K562 (cell line): ENCODE results near the gene RDM1. TPM values are rescaled to one million over a fixed set of nuclear protein-coding genes. Genes with fewer than 3 reads are reported as not detected.

Experiments used
- BCOR ChIP-seq: fragments of 450-650 bp; IDR thresholded peaks from 2 replicates; pipeline ENCODE4 v1.6.1; 2016
- CEBPZ ChIP-seq: fragments of 150-350 bp; IDR thresholded peaks from 2 replicates; pipeline ENCODE4 v1.6.1; 2014; ENCODE audit warnings: low read depth, mild to moderate bottlenecking, low read length, borderline replicate concordance
- DLX4 ChIP-seq: fragments of 250-450 bp; sonication (Bioruptor Pico); IDR thresholded peaks from 2 replicates; pipeline ENCODE4 v1.6.1; 2021; ENCODE audit warnings: mild to moderate bottlenecking
- DMBX1 ChIP-seq: fragments of 250-450 bp; sonication (Bioruptor Pico); IDR thresholded peaks from 2 replicates; pipeline ENCODE4 v1.8.0; 2022; ENCODE audit warnings: inconsistent platforms, mild to moderate bottlenecking, moderate library complexity, borderline replicate concordance
- FOXJ2 ChIP-seq: fragments of 200-800 bp; sonication (Bioruptor generic); IDR thresholded peaks from 2 replicates; pipeline ENCODE4 v1.6.1; 2016; ENCODE audit warnings: missing genetic modification characterization, missing compliant biosample characterization
- GATAD2A ChIP-seq: fragments of 450-650 bp; IDR thresholded peaks from 2 replicates; pipeline ENCODE4 v1.6.1; 2017
- HCFC1 ChIP-seq: IDR thresholded peaks from 2 replicates; pipeline ENCODE4 v1.6.1; 2012; ENCODE audit warnings: low read depth, low read length, improper control_type of control experiment
- ID3 ChIP-seq, 2 experiments: fragments of 250-450 bp in 1 of 2; fragments of 450-650 bp in 1 of 2; sonication (Bioruptor Pico) in 1 of 2; IDR thresholded peaks; 2 replicates each; pipeline versions ENCODE4 v1.6.1 to v1.8.0; 2016 to 2021; ENCODE audit warnings: mild to moderate bottlenecking in 2 of 2, moderate library complexity in 2 of 2, missing compliant biosample characterization in 1 of 2, missing genetic modification characterization in 1 of 2
- ILF3 ChIP-seq: fragments of 450-650 bp; IDR thresholded peaks from 2 replicates; pipeline ENCODE4 v1.6.1; 2018; ENCODE audit warnings: antibody characterized with exemption, mild to moderate bottlenecking, moderate library complexity, borderline replicate concordance
- MEIS2 ChIP-seq: fragments of 450-650 bp; IDR thresholded peaks from 2 replicates; pipeline ENCODE4 v1.6.1; 2014; ENCODE audit warnings: mild to moderate bottlenecking; ENCODE audit not compliant: partially characterized antibody
- PCBP2 ChIP-seq: fragments of 200-400 bp; formaldehyde crosslinking; IDR thresholded peaks from 2 replicates; pipeline ENCODE4 v1.6.1; 2018; ENCODE audit warnings: low read length, low read depth, mild to moderate bottlenecking, moderate library complexity; ENCODE audit not compliant: poor library complexity, severe bottlenecking
- PYGO2 ChIP-seq: fragments of 450-650 bp; IDR thresholded peaks from 2 replicates; pipeline ENCODE4 v1.6.1; 2016; ENCODE audit warnings: mild to moderate bottlenecking, missing genetic modification characterization, moderate library complexity, missing compliant biosample characterization
- RHOXF2B ChIP-seq: fragments of 250-450 bp; sonication (Bioruptor Pico); conservative IDR thresholded peaks from 2 replicates; pipeline ENCODE4 v1.5.1; 2021
- SRSF3 ChIP-seq: fragments of 200-400 bp; formaldehyde crosslinking; IDR thresholded peaks from 2 replicates; pipeline ENCODE4 v1.6.1; 2016; ENCODE audit warnings: mild to moderate bottlenecking, low read length, moderate library complexity; ENCODE audit not compliant: insufficient read depth
- YY1 ChIP-seq, 3 experiments: IDR thresholded peaks; 2 replicates each; pipeline ENCODE4 v1.6.1; 2011; ENCODE audit warnings: low read length in 2 of 3, mild to moderate bottlenecking in 2 of 3, moderate library complexity in 2 of 3, borderline replicate concordance in 1 of 3, control low read depth in 1 of 3, low read depth in 1 of 3; ENCODE audit not compliant: insufficient read depth in 3 of 3, insufficient replicate concordance in 2 of 3, control insufficient read depth in 1 of 3, insufficient read length in 1 of 3; ENCODE audit errors: extremely low read depth in 1 of 3
- ZKSCAN3 ChIP-seq: fragments of 250-450 bp; sonication (Bioruptor Pico); IDR thresholded peaks from 2 replicates; pipeline ENCODE4 v1.4.0; 2020
- ZNF41 ChIP-seq: fragments of 250-450 bp; sonication (Bioruptor Pico); conservative IDR thresholded peaks from 2 replicates; pipeline ENCODE4 v1.4.0; 2020; ENCODE audit warnings: mild to moderate bottlenecking
- ZNF655 ChIP-seq: fragments of 250-450 bp; sonication (Bioruptor Pico); IDR thresholded peaks from 2 replicates; pipeline ENCODE4 v1.5.0; 2021
- ZNF778 ChIP-seq: fragments of 450-650 bp; formaldehyde crosslinking; IDR thresholded peaks from 2 replicates; pipeline ENCODE4 v1.4.0; 2020; ENCODE audit warnings: mild to moderate bottlenecking, moderate library complexity
- ZNF780A ChIP-seq: fragments of 250-450 bp; sonication (Bioruptor Pico); IDR thresholded peaks from 2 replicates; pipeline ENCODE4 v1.5.0; 2021; ENCODE audit warnings: mild to moderate bottlenecking
- polyA plus RNA-seq, 8 experiments: library from polyadenylated mRNA; depleted of rRNA in 4 of 8; stranded (reverse) in 5 of 8; unstranded in 3 of 8; fragments of >200 nt; fragmentation: Nextera tagmentation in 2 of 8; fragmentation: Illumina TruSeq in 1 of 8; extraction: Ambion mirVana in 2 of 8; extraction: Trizol in 1 of 8; gene quantifications; 2 replicates each; pipeline versions ENCODE4 v1.2.1 to v1.2.3, GENCODE V29; 2011 to 2014; ENCODE audit warnings: inconsistent platforms in 1 of 8, missing spikeins in 1 of 8
- total RNA-seq, 7 experiments: library from RNA; depleted of rRNA in 6 of 7; stranded (reverse); fragments of >200 nt in 6 of 7; fragmentation: Illumina TruSeq in 2 of 7; extraction: Trizol in 2 of 7; gene quantifications; 2 replicates each; pipeline versions ENCODE4 v1.2.1 to v1.2.3, GENCODE V29; 2011 to 2021; ENCODE audit warnings: low replicate concordance in 1 of 7

Gene RDM1
- total and polyA plus RNA-seq, 9 of the 15 experiments (the other 6 are each of a cell fraction or from before 2014, with no cell fraction given), result 2.5 to 11.2 (median 5.4) TPM

GRCh38 chr17:35942588-35943186 lies 12.1 kb upstream of the RDM1 start (continued):
- peak; percentile 56; the same call in 1 of the 2 replicates for TF ChIP-seq DMBX1 (CRISPR knock-in tag)
- no peak for TF ChIP-seq YY1 (IDR thresholded peaks at IDR 0.05; ENCODE audit: borderline replicate concordance in 1 of 3, control insufficient read depth in 1 of 3, extremely low read depth in 1 of 3, insufficient read depth in 3 of 3, insufficient read length in 1 of 3, insufficient replicate concordance in 2 of 3, low read depth in 1 of 3, low read length in 2 of 3)
- no peak for TF ChIP-seq FOXJ2 (tag)
- no peak for TF ChIP-seq RHOXF2B (CRISPR knock-in tag)
- no peak for TF ChIP-seq ILF3
- no peak for TF ChIP-seq ZNF655 (CRISPR knock-in tag)
- TF ChIP-seq CEBPZ, result no peak
- no peak for TF ChIP-seq ID3 (CRISPR knock-in tag; IDR thresholded peaks at IDR 0.05)
- no peak for TF ChIP-seq ID3 (tag; IDR thresholded peaks at IDR 0.05)
- TF ChIP-seq HCFC1, result no peak
- no peak for TF ChIP-seq ZNF778 (CRISPR knock-in tag)
- no peak for TF ChIP-seq ZNF780A (CRISPR knock-in tag)
- no peak for TF ChIP-seq ZKSCAN3 (CRISPR knock-in tag)
- TF ChIP-seq BCOR, result peak; percentile 14; the same call in 1 of the 2 replicates
- TF ChIP-seq PYGO2 (tag), result no peak
- no peak for TF ChIP-seq SRSF3
- peak; percentile 35; the same call in 1 of the 2 replicates for TF ChIP-seq GATAD2A
- no peak for TF ChIP-seq ZNF41 (CRISPR knock-in tag)
- TF ChIP-seq PCBP2, result no peak
- peak; percentile 76 for TF ChIP-seq MEIS2
- no peak for TF ChIP-seq DLX4 (CRISPR knock-in tag)
